Caki2 (cell line): Measurements from ENCODE around the gene ITPRID2. TPM values are rescaled to one million over a fixed set of nuclear protein-coding genes. Genes with fewer than 3 reads are reported as not detected.

Experiments used
- DNase-seq: peaks from one replicate; pipeline ENCODE4 v3.0.0-alpha.2; 2015; ENCODE audit warnings: low read depth
- in situ Hi-C: cut with HindIII; loops from 2 replicates; pipeline ENCODE4 v1.10.0; 2016; ENCODE audit warnings: low sequenced_read_pairs, low pct_unique_long_range_greater_than_20kb, mixed read lengths
- total RNA-seq: library from RNA; depleted of rRNA; stranded (reverse); fragments of >200 nt; shearing (Covaris generic); gene quantifications from 2 replicates; pipeline ENCODE4 v1.2.3, GENCODE V29; 2014; ENCODE audit warnings: low replicate concordance

The ITPRID2 gene
- total RNA-seq, 1 experiment from 2014 or later = 85.6 TPM

GRCh38 chr2:181876614-181877063 is 14.9 kb upstream of the ITPRID2 start:
- peak; percentile 83 for DNase-seq
- in situ Hi-C loops = no loop called here

GRCh38 chr2:181877181-181877664 is 14.3 kb upstream of the ITPRID2 start:
- DNase-seq = no peak
- in situ Hi-C loops = no loop called here

- in situ Hi-C loops = no loop called here
- no peak for DNase-seq
Observed at GRCh38 chr2:181878448-181878847, 13.1 kb upstream of the ITPRID2 start.

- DNase-seq = no peak
- in situ Hi-C loops = no loop called here
Observed at GRCh38 chr2:181879295-181879694, 12.2 kb upstream of the ITPRID2 start.

GRCh38 chr2:181882246-181883020 is 9.1 kb upstream of the ITPRID2 start:
- in situ Hi-C loops = no loop called here
- no peak for DNase-seq

- in situ Hi-C loops = no loop called here
- no peak for DNase-seq
Observed at GRCh38 chr2:181884601-181885000, 6.9 kb upstream of the ITPRID2 start.

GRCh38 chr2:181885096-181885495 is 6.4 kb upstream of the ITPRID2 start:
- no peak for DNase-seq
- in situ Hi-C loops = no loop called here

- no peak for DNase-seq
- in situ Hi-C loops = no loop called here
Observed at GRCh38 chr2:181886192-181886591, 5.3 kb upstream of the ITPRID2 start.

- DNase-seq = no peak
- in situ Hi-C loops = no loop called here
Observed at GRCh38 chr2:181887045-181887444, 4.5 kb upstream of the ITPRID2 start.

GRCh38 chr2:181889776-181890175 is 1.8 kb upstream of the ITPRID2 start:
- DNase-seq = no peak
- in situ Hi-C loops = no loop called here

GRCh38 chr2:181890271-181890670 is 1.3 kb upstream of the ITPRID2 start:
- in situ Hi-C loops = no loop called here
- no peak for DNase-seq

GRCh38 chr2:181891966-181892798 is 652 bp downstream of the ITPRID2 start:
- in situ Hi-C loops = no loop called here
- peak; percentile 86 for DNase-seq

GRCh38 chr2:181892799-181893435 is 1.4 kb downstream of the ITPRID2 start:
- in situ Hi-C loops = no loop called here
- DNase-seq = no peak

GRCh38 chr2:181894381-181894780 is 2.9 kb downstream of the ITPRID2 start:
- no peak for DNase-seq
- in situ Hi-C loops = no loop called here

- in situ Hi-C loops = no loop called here
- DNase-seq = no peak
Observed at GRCh38 chr2:181895818-181896217, 4.3 kb downstream of the ITPRID2 start.

GRCh38 chr2:181896286-181896685 is 4.8 kb downstream of the ITPRID2 start:
- no peak for DNase-seq
- in situ Hi-C loops = no loop called here

GRCh38 chr2:181900007-181900651 is 8.6 kb downstream of the ITPRID2 start:
- in situ Hi-C loops = no loop called here
- DNase-seq = no peak

- in situ Hi-C loops = no loop called here
- no peak for DNase-seq
Observed at GRCh38 chr2:181902625-181903024, 11.1 kb downstream of the ITPRID2 start.
